ENCODE results near the gene LBHD2. TPM values are rescaled to one million over a fixed set of nuclear protein-coding genes. Genes with fewer than 3 reads are reported as not detected.

The LBHD2 gene
- total RNA-seq, 1 donor from 2014 or later: not detected

GRCh38 chr14:103112400-103113243 is 28.6 kb downstream of the LBHD2 start:
- Mint-ChIP-seq H3K9me3 (ENCODE audit: unreplicated experiment) (peaks cover 4% of the 10 kb centered on the region), H3K4me3 (ENCODE audit: unreplicated experiment) (no peak overlapping the region), H3K27ac (ENCODE audit: unreplicated experiment) (no peak overlapping the region), H3K27me3 (ENCODE audit: low read depth, unreplicated experiment) (peaks cover 4% of the 10 kb centered on the region), H3K36me3 (ENCODE audit: low read depth, unreplicated experiment) (no peaks in the 10 kb centered on the region), H3K4me1 (ENCODE audit: low read depth, unreplicated experiment) (peaks cover 19% of the 10 kb centered on the region)
- peaks cover 39% of the 10 kb centered on the region for H3K4me1 ChIP-seq (ENCODE audit: insufficient read depth, low read length)
- H3K27me3 ChIP-seq (ENCODE audit: insufficient read depth, low read length): no peaks in the 10 kb centered on the region
- H3K36me3 ChIP-seq (ENCODE audit: insufficient read depth, low read length): no peaks in the 10 kb centered on the region
- H4K20me1 ChIP-seq (ENCODE audit: insufficient read depth, low read length): no peaks in the 10 kb centered on the region
- H3K9me3 ChIP-seq (ENCODE audit: insufficient read depth, low read depth, low read length): no peaks in the 10 kb centered on the region
- H3K4me2 ChIP-seq (ENCODE audit: low read length): no peak overlapping the region
- TF ChIP-seq CTCF (IDR thresholded peaks at IDR 0.05; ENCODE audit: insufficient read depth, low read depth, low read length) (no peak), EZH2 (IDR thresholded peaks at IDR 0.05; ENCODE audit: insufficient read depth, low read length) (no peak)
- DNase-seq (ENCODE audit: low read depth) (no peak), FAIRE-seq (no peak)
- H3K27ac ChIP-seq (ENCODE audit: low read depth, low read length): no peak overlapping the region
- no peaks in the 10 kb centered on the region for H3K79me2 ChIP-seq (ENCODE audit: insufficient read depth, low read length)
- H2AFZ ChIP-seq (ENCODE audit: low read depth, low read length): no peak overlapping the region
- H3K4me3 ChIP-seq (ENCODE audit: insufficient read depth, low read depth, low read length): no peak overlapping the region
- H3K9ac ChIP-seq (ENCODE audit: low read length): no peak overlapping the region

- Histone ChIP-seq H3K4me3 (ENCODE audit: insufficient read depth, low read depth, low read length) (no peak overlapping the region), H3K4me2 (ENCODE audit: low read length) (no peak overlapping the region), H3K27me3 (ENCODE audit: insufficient read depth, low read length) (no peaks in the 10 kb centered on the region), H2AFZ (ENCODE audit: low read depth, low read length) (no peak overlapping the region), H3K36me3 (ENCODE audit: insufficient read depth, low read length) (no peaks in the 10 kb centered on the region), H3K27ac (ENCODE audit: low read depth, low read length) (no peak overlapping the region), H4K20me1 (ENCODE audit: insufficient read depth, low read length) (no peaks in the 10 kb centered on the region), H3K9ac (ENCODE audit: low read length) (no peak overlapping the region), H3K4me1 (ENCODE audit: insufficient read depth, low read length) (peaks cover 33% of the 10 kb centered on the region), H3K9me3 (ENCODE audit: insufficient read depth, low read depth, low read length) (no peaks in the 10 kb centered on the region), H3K79me2 (ENCODE audit: insufficient read depth, low read length) (no peaks in the 10 kb centered on the region)
- no peak overlapping the region for H3K27ac Mint-ChIP-seq (ENCODE audit: unreplicated experiment)
- DNase-seq (ENCODE audit: low read depth) (no peak), FAIRE-seq (no peak)
- peaks cover 19% of the 10 kb centered on the region for H3K4me1 Mint-ChIP-seq (ENCODE audit: low read depth, unreplicated experiment)
- no peak for TF ChIP-seq CTCF (IDR thresholded peaks at IDR 0.05; ENCODE audit: insufficient read depth, low read depth, low read length)
- no peak for TF ChIP-seq EZH2 (IDR thresholded peaks at IDR 0.05; ENCODE audit: insufficient read depth, low read length)
- H3K4me3 Mint-ChIP-seq (ENCODE audit: unreplicated experiment): no peak overlapping the region
- peaks cover 4% of the 10 kb centered on the region for H3K27me3 Mint-ChIP-seq (ENCODE audit: low read depth, unreplicated experiment)
- H3K9me3 Mint-ChIP-seq (ENCODE audit: unreplicated experiment): peaks cover 2% of the 10 kb centered on the region
- H3K36me3 Mint-ChIP-seq (ENCODE audit: low read depth, unreplicated experiment): no peaks in the 10 kb centered on the region
These were observed 29.3 kb downstream of the LBHD2 start for GRCh38 chr14:103113303-103113702.

- H3K9ac ChIP-seq (ENCODE audit: low read length): no peak overlapping the region
These were observed 29.8 kb downstream of the LBHD2 start for GRCh38 chr14:103113774-103114173.

More at GRCh38 chr14:103113774-103114173, 29.8 kb downstream of the LBHD2 start:
- H3K4me1 ChIP-seq (ENCODE audit: insufficient read depth, low read length): peaks cover 28% of the 10 kb centered on the region
- Mint-ChIP-seq H3K4me3 (ENCODE audit: unreplicated experiment) (no peak overlapping the region), H3K9me3 (ENCODE audit: unreplicated experiment) (peaks cover 2% of the 10 kb centered on the region), H3K27me3 (ENCODE audit: low read depth, unreplicated experiment) (peaks cover 4% of the 10 kb centered on the region), H3K4me1 (ENCODE audit: low read depth, unreplicated experiment) (peaks cover 19% of the 10 kb centered on the region), H3K36me3 (ENCODE audit: low read depth, unreplicated experiment) (no peaks in the 10 kb centered on the region), H3K27ac (ENCODE audit: unreplicated experiment) (no peak overlapping the region)
- no peak overlapping the region for H2AFZ ChIP-seq (ENCODE audit: low read depth, low read length)
- H3K9me3 ChIP-seq (ENCODE audit: insufficient read depth, low read depth, low read length): no peaks in the 10 kb centered on the region
- FAIRE-seq (no peak), DNase-seq (ENCODE audit: low read depth) (no peak)
- H3K4me2 ChIP-seq (ENCODE audit: low read length): no peak overlapping the region
- H3K27ac ChIP-seq (ENCODE audit: low read depth, low read length): no peak overlapping the region
- no peaks in the 10 kb centered on the region for H3K79me2 ChIP-seq (ENCODE audit: insufficient read depth, low read length)
- no peaks in the 10 kb centered on the region for H3K36me3 ChIP-seq (ENCODE audit: insufficient read depth, low read length)
- TF ChIP-seq CTCF (IDR thresholded peaks at IDR 0.05; ENCODE audit: insufficient read depth, low read depth, low read length) (no peak), EZH2 (IDR thresholded peaks at IDR 0.05; ENCODE audit: insufficient read depth, low read length) (no peak)
- H4K20me1 ChIP-seq (ENCODE audit: insufficient read depth, low read length): no peaks in the 10 kb centered on the region
- no peaks in the 10 kb centered on the region for H3K27me3 ChIP-seq (ENCODE audit: insufficient read depth, low read length)
- H3K4me3 ChIP-seq (ENCODE audit: insufficient read depth, low read depth, low read length): no peak overlapping the region

All from astrocyte (in vitro differentiated cells and primary cell).